Prostate gland (tissue), 2 donors: ENCODE measurements around the gene PRR5L. TPM values are rescaled to one million over a fixed set of nuclear protein-coding genes. Genes with fewer than 3 reads are reported as not detected.

ENCODE experiments used
- DNase-seq: peaks from one replicate; pipeline ENCODE4 v3.0.0-alpha.2; 2019; ENCODE audit warnings: low spot score
- H3K27ac ChIP-seq, 2 donors: fragments of 200-600 bp; sonication (generic); 2 replicates each; pipeline ENCODE4 v1.5.1; 2017 to 2019
- H3K27me3 ChIP-seq: fragments of 200-600 bp; sonication (generic); replicated peaks from 2 replicates; pipeline ENCODE4 v1.5.1; 2019; ENCODE audit not compliant: insufficient read depth
- H3K36me3 ChIP-seq, 2 donors: fragments of 200-600 bp; sonication (generic); 1 replicate in 1 of 2; 2 replicates in 1 of 2; pipeline versions ENCODE4 v1.5.1 to v1.8.1; 2017 to 2019
- H3K4me1 ChIP-seq: fragments of 200-600 bp; sonication (generic); replicated peaks from 2 replicates; pipeline ENCODE4 v1.5.1; 2019
- H3K4me3 ChIP-seq, 2 donors: fragments of 200-600 bp; sonication (generic); 2 replicates each; pipeline ENCODE4 v1.5.1; 2017 to 2019
- H3K9me3 ChIP-seq: fragments of 200-600 bp; sonication (generic); 2 replicates; pipeline ENCODE4 v1.5.1; 2017
- CTCF ChIP-seq, 4 experiments: fragments of 200-600 bp in 2 of 4; fragments of 450-650 bp in 2 of 4; sonication (generic) in 2 of 4; IDR thresholded peaks; 1 replicate in 3 of 4; 2 replicates in 1 of 4; pipeline ENCODE4 v1.5.1; 2016 to 2019; ENCODE audit warnings: antibody characterized with exemption in 4 of 4, mild to moderate bottlenecking in 2 of 4, moderate library complexity in 2 of 4
- POLR2A ChIP-seq: fragments of 450-650 bp; IDR thresholded peaks from one replicate; pipeline ENCODE4 v1.6.1; 2016; ENCODE audit warnings: antibody characterized with exemption, mild to moderate bottlenecking
- POLR2AphosphoS5 ChIP-seq: sonication (generic); formaldehyde crosslinking; IDR thresholded peaks from one replicate; pipeline ENCODE4 v1.6.1; 2017; ENCODE audit warnings: antibody characterized with exemption
- WGBS: methylation state at CpG from one replicate; pipeline ENCODE4 v1.1.5; 2018; 5-methylcytosine and 5-hydroxymethylcytosine counted together
- intact Hi-C: fragments of 100-400 bp; cut with DNase I; formaldehyde crosslinking; loops from one replicate; pipeline ENCODE4 v1.14.2; 2022
- total RNA-seq, 2 donors: library from RNA; depleted of rRNA; stranded (reverse); fragments of >200 nt; gene quantifications; one replicate each; pipeline ENCODE4 v1.1.0, GENCODE V29; 2016

The PRR5L gene
- total RNA-seq, 2 donors from 2014 or later = 4.0 to 10.1 TPM

- TF ChIP-seq POLR2AphosphoS5 = no peak
- no peak for TF ChIP-seq POLR2A
- TF ChIP-seq CTCF (IDR thresholded peaks at IDR 0.05) = no peak
- Histone ChIP-seq H3K9me3 (no peaks in the 10 kb centered on the region), H3K36me3 (no peaks in the 10 kb centered on the region), H3K27me3 (no peaks in the 10 kb centered on the region), H3K4me3 (no peak overlapping the region), H3K27ac (no peak overlapping the region), H3K4me1 (no peaks in the 10 kb centered on the region)
- 96% methylated on average over 5 of the region's 5 CpGs for WGBS
- DNase-seq = no peak
- intact Hi-C loops = no loop called here
These were observed 47.3 kb downstream of the PRR5L start for GRCh38 chr11:36343436-36343835.

GRCh38 chr11:36345084-36345511, 49.0 kb downstream of the PRR5L start:
- no peaks in the 10 kb centered on the region for H3K9me3 ChIP-seq
- WGBS = 77% methylated on average over 11 of the region's 11 CpGs
- H3K27me3 ChIP-seq = no peaks in the 10 kb centered on the region
- no peak overlapping the region for H3K4me3 ChIP-seq
- TF ChIP-seq POLR2AphosphoS5 = no peak
- TF ChIP-seq CTCF (IDR thresholded peaks at IDR 0.05) = no peak
- no peak overlapping the region for H3K27ac ChIP-seq
- no peak for DNase-seq
- H3K4me1 ChIP-seq = no peaks in the 10 kb centered on the region
- H3K36me3 ChIP-seq = no peaks in the 10 kb centered on the region
- intact Hi-C loops = no loop called here

- TF ChIP-seq CTCF (IDR thresholded peaks at IDR 0.05) (no peak), POLR2AphosphoS5 (no peak), POLR2A (no peak)
- H3K9me3 ChIP-seq = no peaks in the 10 kb centered on the region
- WGBS = 75% methylated on average over 7 of the region's 7 CpGs
- no peak overlapping the region for H3K27ac ChIP-seq
- intact Hi-C loops = no loop called here
- no peaks in the 10 kb centered on the region for H3K36me3 ChIP-seq
- DNase-seq = no peak
- no peak overlapping the region for H3K4me3 ChIP-seq
- no peaks in the 10 kb centered on the region for H3K4me1 ChIP-seq
- no peaks in the 10 kb centered on the region for H3K27me3 ChIP-seq
These were observed 49.5 kb downstream of the PRR5L start for GRCh38 chr11:36345535-36346141.

GRCh38 chr11:36346562-36347383, 50.7 kb downstream of the PRR5L start:
- Histone ChIP-seq H3K4me3 (no peak overlapping the region), H3K36me3 (no peaks in the 10 kb centered on the region), H3K9me3 (no peaks in the 10 kb centered on the region), H3K27me3 (no peaks in the 10 kb centered on the region), H3K27ac (no peak overlapping the region), H3K4me1 (no peaks in the 10 kb centered on the region)
- 83% methylated on average over 5 of the region's 5 CpGs for WGBS
- intact Hi-C loops = no loop called here
- TF ChIP-seq POLR2A = no peak
- no peak for TF ChIP-seq POLR2AphosphoS5
- no peak for TF ChIP-seq CTCF (IDR thresholded peaks at IDR 0.05)
- no peak for DNase-seq
